Mammary epithelial cell (primary cell): ENCODE data around the gene EHD4.

ENCODE experiments used
- EZH2 ChIP-seq: IDR thresholded peaks from 2 replicates; pipeline ENCODE4 v1.6.1; 2012; ENCODE audit warnings: low read length, inconsistent platforms, borderline replicate concordance
- TF ChIP-seq, protein P1 (sequence below), 2 donors: IDR thresholded peaks in 1 of 2; conservative IDR thresholded peaks in 1 of 2; 2 replicates each; pipeline ENCODE4 v1.5.1; 2011 to 2012; ENCODE audit warnings: inconsistent platforms in 2 of 2, low read length in 2 of 2, mild to moderate bottlenecking in 2 of 2, control low read depth in 1 of 2, low read depth in 1 of 2; ENCODE audit not compliant: insufficient read depth in 1 of 2; ENCODE audit errors: extremely low read depth in 1 of 2

DNA sequence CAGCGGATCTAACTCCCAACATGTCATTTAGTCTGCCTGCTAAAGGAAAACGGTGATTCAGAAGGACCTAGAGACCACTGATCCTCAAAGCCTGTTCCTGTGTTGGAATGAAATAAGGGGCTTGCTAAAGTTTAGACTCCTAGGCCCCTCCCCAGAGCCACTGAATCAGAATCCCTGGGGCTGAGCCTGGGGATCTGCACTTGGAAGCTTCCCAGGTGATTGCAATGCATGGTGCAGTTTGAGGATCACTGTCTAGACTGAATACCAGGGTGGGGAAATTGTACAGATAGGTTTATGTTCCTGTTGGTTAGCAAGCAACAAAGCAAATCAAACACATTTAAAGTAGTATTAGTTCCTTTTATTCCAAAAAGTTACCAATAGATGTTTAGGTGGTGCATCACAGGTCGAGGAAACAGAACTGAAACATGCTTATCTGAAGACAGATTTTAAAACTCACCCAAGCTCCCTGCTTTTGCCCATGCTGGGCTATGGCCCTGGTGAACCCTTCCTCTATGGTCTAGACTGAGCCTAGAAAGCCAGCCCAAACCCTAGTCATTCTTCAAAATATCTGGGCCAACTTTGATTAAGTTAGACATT, 48.9 kb downstream of the EHD4 start:
- TF ChIP-seq, protein P1, sequence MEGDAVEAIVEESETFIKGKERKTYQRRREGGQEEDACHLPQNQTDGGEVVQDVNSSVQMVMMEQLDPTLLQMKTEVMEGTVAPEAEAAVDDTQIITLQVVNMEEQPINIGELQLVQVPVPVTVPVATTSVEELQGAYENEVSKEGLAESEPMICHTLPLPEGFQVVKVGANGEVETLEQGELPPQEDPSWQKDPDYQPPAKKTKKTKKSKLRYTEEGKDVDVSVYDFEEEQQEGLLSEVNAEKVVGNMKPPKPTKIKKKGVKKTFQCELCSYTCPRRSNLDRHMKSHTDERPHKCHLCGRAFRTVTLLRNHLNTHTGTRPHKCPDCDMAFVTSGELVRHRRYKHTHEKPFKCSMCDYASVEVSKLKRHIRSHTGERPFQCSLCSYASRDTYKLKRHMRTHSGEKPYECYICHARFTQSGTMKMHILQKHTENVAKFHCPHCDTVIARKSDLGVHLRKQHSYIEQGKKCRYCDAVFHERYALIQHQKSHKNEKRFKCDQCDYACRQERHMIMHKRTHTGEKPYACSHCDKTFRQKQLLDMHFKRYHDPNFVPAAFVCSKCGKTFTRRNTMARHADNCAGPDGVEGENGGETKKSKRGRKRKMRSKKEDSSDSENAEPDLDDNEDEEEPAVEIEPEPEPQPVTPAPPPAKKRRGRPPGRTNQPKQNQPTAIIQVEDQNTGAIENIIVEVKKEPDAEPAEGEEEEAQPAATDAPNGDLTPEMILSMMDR (conservative IDR thresholded peaks at IDR 0.05 in 1 of 2, IDR thresholded peaks at IDR 0.05 in 1 of 2; ENCODE audit: extremely low read depth in 1 of 2, insufficient read depth in 1 of 2, low read depth in 1 of 2, low read length in 2 of 2) = no peak
- TF ChIP-seq EZH2 = no peak
